HCT116 (cell line): ENCODE results near the gene ITM2B. TPM values are rescaled to one million over a fixed set of nuclear protein-coding genes. Genes with fewer than 3 reads are reported as not detected.

Source experiments
- ATAC-seq: fragments of 200-7000 bp; cut with Tn5 transposase; 2 replicates; pipeline ENCODE4 v1.9.1; 2020; ENCODE audit warnings: mild to moderate bottlenecking, moderate library complexity
- BruUV-seq: library from RNA; stranded (reverse); fragments of 400-500 nt; replicated peaks from 2 replicates; lab custom pipeline; 2021; lab: Mats Ljungman, UMichigan
- CTCF ChIA-PET: fragments of 300-600 bp; sonication (Branson Sonifier 250); formaldehyde crosslinking; loops from one replicate; lab custom pipeline; 2021; ENCODE audit warnings: antibody characterized with exemption; lab: Charles Lee
- POLR2A ChIA-PET: fragments of 300-600, 350-600 bp; sonication (Branson Sonifier 250); formaldehyde crosslinking; loops from one replicate; lab custom pipeline; 2021; ENCODE audit warnings: antibody characterized with exemption; lab: Charles Lee
- RAD21 ChIA-PET, 2 experiments: fragments of 300-600 bp; sonication (Branson Sonifier 250); formaldehyde crosslinking; loops; one replicate each; lab custom pipeline; 2023; ENCODE audit warnings: low total read pairs in 2 of 2; ENCODE audit not compliant: uncharacterized antibody in 2 of 2, unreplicated experiment in 2 of 2, low non-redundant PET in 1 of 2; lab: Charles Lee
- DNase-seq: peaks from one replicate; pipeline ENCODE4 v3.0.0-alpha.2; 2010; ENCODE audit warnings: low read depth, low spot score
- H2AFZ ChIP-seq: fragments of 200-600 bp; shearing (Covaris generic), sonication (generic); 2 replicates; pipeline ENCODE4 v1.6.1; 2017; ENCODE audit warnings: low read depth, mixed run types, mixed read lengths, antibody characterized with exemption, low read length; ENCODE audit not compliant: poor library complexity, severe bottlenecking
- H3K27ac ChIP-seq: 2 replicates; pipeline ENCODE4 v1.5.1; 2012; ENCODE audit warnings: low read depth, low read length
- H3K27me3 ChIP-seq: fragments of 200-600 bp; sonication (generic); 2 replicates; pipeline ENCODE4 v1.6.1; 2016; ENCODE audit warnings: mixed run types, low read length, mixed read lengths; ENCODE audit not compliant: insufficient read depth
- H3K36me3 ChIP-seq, 2 experiments: fragments of 200-500 bp in 1 of 2; fragments of 200-600 bp in 1 of 2; sonication (Bioruptor generic) in 1 of 2; sonication (generic) in 1 of 2; 2 replicates each; pipeline versions ENCODE4 v1.5.1 to v1.6.1; 2014 to 2016; ENCODE audit warnings: low read length in 2 of 2, inconsistent platforms in 1 of 2, mixed read lengths in 1 of 2, mixed run types in 1 of 2; ENCODE audit not compliant: insufficient read depth in 2 of 2, control insufficient read depth in 1 of 2
- H3K4me1 ChIP-seq, 2 experiments: fragments of 200-600 bp in 1 of 2; sonication (generic) in 1 of 2; 2 replicates each; pipeline versions ENCODE4 v1.5.1 to v1.6.1; 2012 to 2017; ENCODE audit warnings: low read length in 2 of 2, inconsistent platforms in 1 of 2, mild to moderate bottlenecking in 1 of 2, mixed read lengths in 1 of 2, mixed run types in 1 of 2, moderate library complexity in 1 of 2; ENCODE audit not compliant: insufficient read depth in 2 of 2, control insufficient read depth in 1 of 2
- H3K4me2 ChIP-seq: fragments of 200-600 bp; sonication (generic); 2 replicates; pipeline ENCODE4 v1.6.1; 2017; ENCODE audit warnings: mixed run types, low read length, mixed read lengths
- H3K4me3 ChIP-seq, 2 experiments: fragments of 200-600 bp in 1 of 2; sonication (generic) in 1 of 2; replicated peaks in 1 of 2; 2 replicates each; pipeline ENCODE4 v1.5.1; 2011 to 2016; ENCODE audit warnings: low read length in 2 of 2, control low read depth in 1 of 2, low read depth in 1 of 2, mild to moderate bottlenecking in 1 of 2, mixed read lengths in 1 of 2, mixed run types in 1 of 2
- H3K79me2 ChIP-seq: fragments of 200-600 bp; sonication (generic); 2 replicates; pipeline ENCODE4 v1.6.1; 2017; ENCODE audit warnings: mild to moderate bottlenecking, mixed run types, low read length, moderate library complexity, mixed read lengths; ENCODE audit not compliant: insufficient read depth
- H3K9ac ChIP-seq: fragments of 200-600 bp; sonication (generic); 2 replicates; pipeline ENCODE4 v1.6.1; 2016; ENCODE audit warnings: low read length, mixed read lengths
- H3K9me2 ChIP-seq: fragments of 200-600 bp; sonication (generic), shearing (Covaris generic); 2 replicates; pipeline ENCODE4 v1.6.1; 2017; ENCODE audit warnings: mixed run types, mild to moderate bottlenecking, moderate library complexity; ENCODE audit not compliant: insufficient read depth
- H3K9me3 ChIP-seq, 2 experiments: fragments of 200-500 bp in 1 of 2; fragments of 200-600 bp in 1 of 2; sonication (Bioruptor generic) in 1 of 2; sonication (generic) in 1 of 2; 2 replicates each; pipeline ENCODE4 v1.6.1; 2014 to 2017; ENCODE audit warnings: low read length in 2 of 2, mixed read lengths in 2 of 2, inconsistent platforms in 1 of 2, low read depth in 1 of 2, mild to moderate bottlenecking in 1 of 2, mixed run types in 1 of 2, moderate library complexity in 1 of 2; ENCODE audit not compliant: control insufficient read depth in 1 of 2, insufficient read depth in 1 of 2
- H4K20me1 ChIP-seq: fragments of 200-600 bp; sonication (generic), shearing (Covaris generic); 2 replicates; pipeline ENCODE4 v1.6.1; 2017; ENCODE audit warnings: mixed run types, mild to moderate bottlenecking, moderate library complexity; ENCODE audit not compliant: insufficient read depth
- SRF ChIP-seq: IDR thresholded peaks from 2 replicates; pipeline ENCODE4 v1.6.1; 2012; ENCODE audit warnings: low read depth
- YY1 ChIP-seq: IDR thresholded peaks from 2 replicates; pipeline ENCODE4 v1.6.1; 2011; ENCODE audit warnings: low read length, low read depth, moderate library complexity, mild to moderate bottlenecking; ENCODE audit not compliant: insufficient replicate concordance; ENCODE audit errors: extremely low read depth
- ZBTB33 ChIP-seq: IDR thresholded peaks from 2 replicates; pipeline ENCODE4 v1.6.1; 2011; ENCODE audit warnings: mild to moderate bottlenecking, low read length, moderate library complexity; ENCODE audit not compliant: insufficient replicate concordance; ENCODE audit errors: extremely low read depth
- intact Hi-C: fragments of 100-400 bp; cut with micrococcal nuclease; formaldehyde crosslinking; loops from 2 replicates; pipeline ENCODE4 v1.10.0; 2022
- total RNA-seq: library from RNA; stranded (reverse); gene quantifications from one replicate; pipeline ENCODE4 v1.2.1, GENCODE V29; 2021; ENCODE audit not compliant: unreplicated experiment
- TF ChIP-seq, protein P1 (sequence below): IDR thresholded peaks from 2 replicates; pipeline ENCODE4 v1.6.1; 2012; ENCODE audit warnings: low read depth
- TF ChIP-seq, protein P2 (sequence below): IDR thresholded peaks from 2 replicates; pipeline ENCODE4 v1.6.1; 2012

ITM2B gene
- total RNA-seq, 1 experiment from 2014 or later = 124 TPM

- intact Hi-C loops = no loop called here
- Histone ChIP-seq H3K9ac (no peak overlapping the region), H3K27me3 (no peaks in the 10 kb centered on the region), H3K4me1 (no peaks in the 10 kb centered on the region), H2AFZ (no peak overlapping the region), H3K9me3 (no peaks in the 10 kb centered on the region), H4K20me1 (no peaks in the 10 kb centered on the region), H3K27ac (no peak overlapping the region), H3K4me3 (no peak overlapping the region), H3K79me2 (peaks cover 18% of the 10 kb centered on the region; the same call in 1 of the 2 replicates), H3K4me2 (no peak overlapping the region), H3K9me2 (no peaks in the 10 kb centered on the region), H3K36me3 (no peaks in the 10 kb centered on the region)
- ChIA-PET POLR2A (no interaction called here), RAD21 (no interaction called here), CTCF (no interaction called here)
- TF ChIP-seq, protein P1, sequence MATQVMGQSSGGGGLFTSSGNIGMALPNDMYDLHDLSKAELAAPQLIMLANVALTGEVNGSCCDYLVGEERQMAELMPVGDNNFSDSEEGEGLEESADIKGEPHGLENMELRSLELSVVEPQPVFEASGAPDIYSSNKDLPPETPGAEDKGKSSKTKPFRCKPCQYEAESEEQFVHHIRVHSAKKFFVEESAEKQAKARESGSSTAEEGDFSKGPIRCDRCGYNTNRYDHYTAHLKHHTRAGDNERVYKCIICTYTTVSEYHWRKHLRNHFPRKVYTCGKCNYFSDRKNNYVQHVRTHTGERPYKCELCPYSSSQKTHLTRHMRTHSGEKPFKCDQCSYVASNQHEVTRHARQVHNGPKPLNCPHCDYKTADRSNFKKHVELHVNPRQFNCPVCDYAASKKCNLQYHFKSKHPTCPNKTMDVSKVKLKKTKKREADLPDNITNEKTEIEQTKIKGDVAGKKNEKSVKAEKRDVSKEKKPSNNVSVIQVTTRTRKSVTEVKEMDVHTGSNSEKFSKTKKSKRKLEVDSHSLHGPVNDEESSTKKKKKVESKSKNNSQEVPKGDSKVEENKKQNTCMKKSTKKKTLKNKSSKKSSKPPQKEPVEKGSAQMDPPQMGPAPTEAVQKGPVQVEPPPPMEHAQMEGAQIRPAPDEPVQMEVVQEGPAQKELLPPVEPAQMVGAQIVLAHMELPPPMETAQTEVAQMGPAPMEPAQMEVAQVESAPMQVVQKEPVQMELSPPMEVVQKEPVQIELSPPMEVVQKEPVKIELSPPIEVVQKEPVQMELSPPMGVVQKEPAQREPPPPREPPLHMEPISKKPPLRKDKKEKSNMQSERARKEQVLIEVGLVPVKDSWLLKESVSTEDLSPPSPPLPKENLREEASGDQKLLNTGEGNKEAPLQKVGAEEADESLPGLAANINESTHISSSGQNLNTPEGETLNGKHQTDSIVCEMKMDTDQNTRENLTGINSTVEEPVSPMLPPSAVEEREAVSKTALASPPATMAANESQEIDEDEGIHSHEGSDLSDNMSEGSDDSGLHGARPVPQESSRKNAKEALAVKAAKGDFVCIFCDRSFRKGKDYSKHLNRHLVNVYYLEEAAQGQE = no peak
- TF ChIP-seq ZBTB33 (no peak), YY1 (no peak), SRF (no peak)
- TF ChIP-seq, protein P2, sequence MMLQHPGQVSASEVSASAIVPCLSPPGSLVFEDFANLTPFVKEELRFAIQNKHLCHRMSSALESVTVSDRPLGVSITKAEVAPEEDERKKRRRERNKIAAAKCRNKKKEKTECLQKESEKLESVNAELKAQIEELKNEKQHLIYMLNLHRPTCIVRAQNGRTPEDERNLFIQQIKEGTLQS = no peak
- DNase-seq (no peak), ATAC-seq (no peak)
- BruUV-seq = no TSS peak
Observed at GRCh38 chr13:48315969-48316650, 83.1 kb downstream of the ITM2B start.
